ENCODE measurements around the gene FRMD3.

FRMD3 gene

GRCh38 chr9:83445703-83446265, 92.4 kb downstream of the FRMD3 start:
- Histone ChIP-seq H3K18ac (ENCODE audit: low read length) (no peak overlapping the region), H2AFZ (ENCODE audit: low read length) (no peak overlapping the region), H3K4me2 (ENCODE audit: insufficient read depth, low read length, poor library complexity, severe bottlenecking) (no peak overlapping the region), H3K9ac (ENCODE audit: low read depth, low read length, poor library complexity) (no peak overlapping the region), H3K4ac (ENCODE audit: low read length) (no peak overlapping the region), H3K27ac (replicated peaks; ENCODE audit: low read length) (no peak overlapping the region), H3K23ac (ENCODE audit: low read depth, low read length, poor library complexity) (no peak overlapping the region), H4K8ac (ENCODE audit: low read depth, low read length) (no peak overlapping the region), H3K14ac (ENCODE audit: low read length) (no peak overlapping the region), H3K4me1 (ENCODE audit: control insufficient read depth in 2 of 2, insufficient read depth in 1 of 2, low read depth in 1 of 2, low read length in 2 of 2) (peaks cover 0 to 1% of the 10 kb centered on the region in 2 donors), H3K79me1 (ENCODE audit: low read depth, low read length) (no peaks in the 10 kb centered on the region), H3K4me3 (ENCODE audit: low read length in 2 of 2) (no peak overlapping the region), H2BK120ac (ENCODE audit: low read depth, low read length) (no peak overlapping the region), H3K27me3 (ENCODE audit: control insufficient read depth in 3 of 3, insufficient read depth in 3 of 3, low read depth in 1 of 3, low read length in 3 of 3) (no peaks in the 10 kb centered on the region), H2BK12ac (ENCODE audit: low read length) (no peak overlapping the region), H2AK5ac (ENCODE audit: low read depth, low read length) (no peak overlapping the region), H2BK5ac (ENCODE audit: low read length) (no peak overlapping the region), H3K9me3 (replicated peaks in 1 of 2; ENCODE audit: control insufficient read depth in 2 of 2, insufficient read depth in 1 of 2, low read depth in 1 of 2, low read length in 2 of 2) (no peaks in the 10 kb centered on the region), H4K91ac (ENCODE audit: low read depth, low read length, poor library complexity) (no peak overlapping the region), H3K36me3 (replicated peaks in 1 of 2; ENCODE audit: control insufficient read depth in 2 of 2, insufficient read depth in 2 of 2, low read length in 2 of 2) (no peaks in the 10 kb centered on the region), H2BK15ac (ENCODE audit: low read length) (no peak overlapping the region)
- WGBS, 2 donors (ENCODE audit: extremely low coverage in 2 of 2, insufficient read length in 2 of 2, insufficient replicate concordance in 1 of 2): no CpG with 5 or more reads among the region's 6 CpGs
- no peak for DNase-seq (ENCODE audit: low spot score)

DNA sequence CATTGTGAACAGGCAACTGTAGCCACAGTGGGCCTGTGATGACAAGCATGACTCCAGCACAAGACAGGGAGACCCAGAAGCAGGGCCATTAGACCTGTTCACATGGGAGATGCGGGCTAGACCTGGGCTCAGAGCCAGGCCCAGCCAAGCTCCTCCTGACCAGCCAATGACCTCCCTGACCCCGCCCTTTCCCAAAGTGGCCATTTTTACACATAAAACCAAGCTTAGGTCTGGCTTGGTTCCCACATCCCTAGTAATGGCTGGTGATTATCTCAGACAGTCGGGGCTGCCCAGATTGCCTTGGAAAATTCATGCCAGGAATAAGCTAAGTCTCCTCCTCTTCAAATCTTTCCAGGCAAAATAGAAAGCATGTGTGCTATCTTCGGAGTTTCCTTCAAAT, 94.1 kb downstream of the FRMD3 start:
- Histone ChIP-seq H3K27me3 (ENCODE audit: control insufficient read depth in 3 of 3, insufficient read depth in 3 of 3, low read depth in 1 of 3, low read length in 3 of 3) (no peaks in the 10 kb centered on the region), H2AK5ac (ENCODE audit: low read depth, low read length) (no peak overlapping the region), H3K9me3 (replicated peaks in 1 of 2; ENCODE audit: control insufficient read depth in 2 of 2, insufficient read depth in 1 of 2, low read depth in 1 of 2, low read length in 2 of 2) (no peaks in the 10 kb centered on the region), H2BK12ac (ENCODE audit: low read length) (no peak overlapping the region), H2BK120ac (ENCODE audit: low read depth, low read length) (no peak overlapping the region), H3K18ac (ENCODE audit: low read length) (peak overlapping the region; percentile 40), H4K8ac (ENCODE audit: low read depth, low read length) (no peak overlapping the region), H3K4me1 (ENCODE audit: control insufficient read depth in 2 of 2, insufficient read depth in 1 of 2, low read depth in 1 of 2, low read length in 2 of 2) (no peaks in the 10 kb centered on the region), H3K36me3 (replicated peaks in 1 of 2; ENCODE audit: control insufficient read depth in 2 of 2, insufficient read depth in 2 of 2, low read length in 2 of 2) (no peaks in the 10 kb centered on the region), H3K23ac (ENCODE audit: low read depth, low read length, poor library complexity) (no peak overlapping the region), H4K91ac (ENCODE audit: low read depth, low read length, poor library complexity) (no peak overlapping the region), H3K4ac (ENCODE audit: low read length) (no peak overlapping the region), H2BK15ac (ENCODE audit: low read length) (no peak overlapping the region), H2AFZ (ENCODE audit: low read length) (no peak overlapping the region), H3K79me1 (ENCODE audit: low read depth, low read length) (no peaks in the 10 kb centered on the region), H2BK5ac (ENCODE audit: low read length) (no peak overlapping the region), H3K27ac (replicated peaks; ENCODE audit: low read length) (no peak overlapping the region), H3K9ac (ENCODE audit: low read depth, low read length, poor library complexity) (no peak overlapping the region), H3K4me2 (ENCODE audit: insufficient read depth, low read length, poor library complexity, severe bottlenecking) (no peak overlapping the region), H3K14ac (ENCODE audit: low read length) (no peak overlapping the region), H3K4me3 (ENCODE audit: low read length in 2 of 2) (no peak overlapping the region)
- no peak for DNase-seq (ENCODE audit: low spot score)
- WGBS, 2 donors (ENCODE audit: extremely low coverage in 2 of 2, insufficient read length in 2 of 2, insufficient replicate concordance in 1 of 2): no CpG with 5 or more reads among the region's 4 CpGs

- DNase-seq (ENCODE audit: low spot score): no peak
Measured at GRCh38 chr9:83441390-83441789, 96.8 kb downstream of the FRMD3 start.

DNA sequence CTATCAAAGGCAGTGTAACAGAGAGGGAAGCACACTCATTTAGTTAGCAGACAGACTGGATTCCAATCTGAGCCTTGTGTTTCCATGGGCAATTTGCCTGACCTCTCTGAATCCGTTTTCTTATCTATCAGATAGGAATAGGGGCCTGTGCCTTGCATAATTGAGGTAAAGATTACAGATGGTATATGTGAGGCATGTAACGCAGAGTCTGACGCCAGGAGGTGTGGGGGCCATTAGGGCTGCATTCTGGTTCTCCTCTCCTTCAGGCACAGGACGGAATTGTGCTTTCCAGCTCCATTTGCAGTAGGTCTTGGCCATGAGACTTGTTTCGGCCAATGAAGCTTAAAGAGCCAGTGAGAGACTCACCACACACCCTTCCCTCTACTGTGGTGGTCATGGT, 97.6 kb downstream of the FRMD3 start:
- Histone ChIP-seq H3K79me1 (ENCODE audit: low read depth, low read length) (no peaks in the 10 kb centered on the region), H3K23ac (ENCODE audit: low read depth, low read length, poor library complexity) (no peak overlapping the region), H2AK5ac (ENCODE audit: low read depth, low read length) (no peak overlapping the region), H3K4me2 (ENCODE audit: insufficient read depth, low read length, poor library complexity, severe bottlenecking) (no peak overlapping the region), H3K9ac (ENCODE audit: low read depth, low read length, poor library complexity) (no peak overlapping the region), H3K14ac (ENCODE audit: low read length) (no peak overlapping the region), H4K8ac (ENCODE audit: low read depth, low read length) (no peak overlapping the region), H3K4ac (ENCODE audit: low read length) (no peak overlapping the region), H2BK120ac (ENCODE audit: low read depth, low read length) (no peak overlapping the region), H4K91ac (ENCODE audit: low read depth, low read length, poor library complexity) (no peak overlapping the region), H3K9me3 (replicated peaks in 1 of 2; ENCODE audit: control insufficient read depth in 2 of 2, insufficient read depth in 1 of 2, low read depth in 1 of 2, low read length in 2 of 2) (no peaks in the 10 kb centered on the region), H3K4me1 (ENCODE audit: control insufficient read depth in 2 of 2, insufficient read depth in 1 of 2, low read depth in 1 of 2, low read length in 2 of 2) (peaks cover 2 to 5% of the 10 kb centered on the region in 2 donors), H2BK5ac (ENCODE audit: low read length) (no peak overlapping the region), H3K36me3 (replicated peaks in 1 of 2; ENCODE audit: control insufficient read depth in 2 of 2, insufficient read depth in 2 of 2, low read length in 2 of 2) (no peaks in the 10 kb centered on the region), H3K27ac (replicated peaks; ENCODE audit: low read length) (no peak overlapping the region), H3K27me3 (ENCODE audit: control insufficient read depth in 3 of 3, insufficient read depth in 3 of 3, low read depth in 1 of 3, low read length in 3 of 3) (no peaks in the 10 kb centered on the region), H2AFZ (ENCODE audit: low read length) (no peak overlapping the region), H2BK15ac (ENCODE audit: low read length) (no peak overlapping the region), H3K4me3 (ENCODE audit: low read length in 2 of 2) (no peak overlapping the region), H3K18ac (ENCODE audit: low read length) (no peak overlapping the region), H2BK12ac (ENCODE audit: low read length) (no peak overlapping the region)
- no CpG with 5 or more reads among the region's 5 CpGs for whole genome bisulfite sequencing, 2 donors (ENCODE audit: extremely low coverage in 2 of 2, insufficient read length in 2 of 2, insufficient replicate concordance in 1 of 2)
- DNase-seq (ENCODE audit: low spot score): no peak

More at GRCh38 chr9:83441390-83441789, 96.8 kb downstream of the FRMD3 start:
- Histone ChIP-seq H3K23ac (ENCODE audit: low read depth, low read length, poor library complexity) (no peak overlapping the region), H4K91ac (ENCODE audit: low read depth, low read length, poor library complexity) (no peak overlapping the region), H3K36me3 (replicated peaks in 1 of 2; ENCODE audit: control insufficient read depth in 2 of 2, insufficient read depth in 2 of 2, low read length in 2 of 2) (no peaks in the 10 kb centered on the region), H2BK12ac (ENCODE audit: low read length) (no peak overlapping the region), H3K14ac (ENCODE audit: low read length) (no peak overlapping the region), H3K4me1 (ENCODE audit: control insufficient read depth in 2 of 2, insufficient read depth in 1 of 2, low read depth in 1 of 2, low read length in 2 of 2) (peaks cover 2 to 5% of the 10 kb centered on the region in 2 donors), H2AK5ac (ENCODE audit: low read depth, low read length) (no peak overlapping the region), H2BK15ac (ENCODE audit: low read length) (no peak overlapping the region), H2BK120ac (ENCODE audit: low read depth, low read length) (no peak overlapping the region), H3K79me1 (ENCODE audit: low read depth, low read length) (no peaks in the 10 kb centered on the region), H3K4me3 (ENCODE audit: low read length in 2 of 2) (no peak overlapping the region), H2BK5ac (ENCODE audit: low read length) (no peak overlapping the region), H3K27me3 (ENCODE audit: control insufficient read depth in 3 of 3, insufficient read depth in 3 of 3, low read depth in 1 of 3, low read length in 3 of 3) (no peaks in the 10 kb centered on the region), H3K18ac (ENCODE audit: low read length) (no peak overlapping the region), H4K8ac (ENCODE audit: low read depth, low read length) (no peak overlapping the region), H3K4me2 (ENCODE audit: insufficient read depth, low read length, poor library complexity, severe bottlenecking) (no peak overlapping the region), H2AFZ (ENCODE audit: low read length) (no peak overlapping the region), H3K9ac (ENCODE audit: low read depth, low read length, poor library complexity) (no peak overlapping the region), H3K27ac (replicated peaks; ENCODE audit: low read length) (no peak overlapping the region), H3K4ac (ENCODE audit: low read length) (no peak overlapping the region), H3K9me3 (replicated peaks in 1 of 2; ENCODE audit: control insufficient read depth in 2 of 2, insufficient read depth in 1 of 2, low read depth in 1 of 2, low read length in 2 of 2) (no peaks in the 10 kb centered on the region)
- WGBS, 2 donors (ENCODE audit: extremely low coverage in 2 of 2, insufficient read length in 2 of 2, insufficient replicate concordance in 1 of 2): no CpG with 5 or more reads among the region's 3 CpGs

All from neuronal stem cell (in vitro differentiated cells).